Hypothalamus (tissue), 51 donors: ENCODE measurements around the gene UBC.
A peak's percentile ranks its signal among the peaks of the same experiment; 100 is the strongest.

ENCODE experiments used
- DNase-seq, 51 donors: peaks; one replicate each; lab custom pipeline; 2025; lab: John Stamatoyannopoulos, UW

Gene UBC

DNA sequence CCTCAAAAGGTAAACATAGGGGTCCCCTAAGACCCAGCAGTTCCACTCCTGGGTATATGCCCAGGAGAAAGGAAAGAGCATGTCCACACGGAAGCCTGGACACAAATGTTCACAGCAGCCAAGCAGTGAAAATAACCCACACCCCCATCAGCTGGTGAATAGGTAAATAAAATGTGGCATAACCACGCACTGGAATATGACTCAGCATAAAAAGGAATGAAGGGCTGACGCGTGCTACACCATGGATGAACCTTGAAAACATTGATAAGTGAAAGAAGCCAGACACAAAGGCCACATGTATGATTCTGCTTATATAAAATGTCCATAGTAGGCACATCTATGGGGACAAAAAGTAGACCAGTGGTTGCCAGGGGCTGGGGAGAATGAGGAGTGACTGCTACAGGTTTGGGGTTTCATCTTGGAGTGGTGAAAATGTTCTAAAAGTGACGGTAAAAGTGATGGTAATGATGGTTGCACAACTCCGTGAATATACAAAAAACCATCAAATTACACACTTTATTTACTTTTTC lies 47.0 kb downstream of the UBC start:
- DNase-seq: no peak

DNA sequence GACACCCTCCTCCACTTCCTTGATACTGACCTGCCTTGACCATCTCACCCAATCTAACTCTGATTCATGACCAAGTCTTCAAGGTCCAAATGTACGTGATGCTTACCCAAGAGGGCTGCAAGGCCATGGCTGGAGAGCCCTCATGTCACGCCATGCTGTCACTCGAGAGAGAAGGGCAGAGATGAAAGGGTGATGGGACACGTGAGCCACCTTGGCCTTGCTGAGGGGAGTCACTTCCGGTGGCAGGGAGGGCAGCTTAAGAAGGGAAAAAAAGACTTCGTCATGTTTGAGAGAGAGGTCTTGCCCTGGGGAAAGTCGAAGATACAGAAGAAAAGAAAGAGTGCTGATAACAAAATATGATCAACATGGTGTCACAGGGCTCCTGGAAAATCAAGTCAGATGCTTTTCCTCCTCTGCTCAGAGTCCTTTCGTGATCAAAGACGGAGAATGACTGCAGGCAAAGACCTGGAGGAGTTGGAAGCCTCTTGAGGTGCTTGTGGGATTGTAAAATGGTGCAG lies 47.5 kb downstream of the UBC start:
- no peak for DNase-seq

DNA sequence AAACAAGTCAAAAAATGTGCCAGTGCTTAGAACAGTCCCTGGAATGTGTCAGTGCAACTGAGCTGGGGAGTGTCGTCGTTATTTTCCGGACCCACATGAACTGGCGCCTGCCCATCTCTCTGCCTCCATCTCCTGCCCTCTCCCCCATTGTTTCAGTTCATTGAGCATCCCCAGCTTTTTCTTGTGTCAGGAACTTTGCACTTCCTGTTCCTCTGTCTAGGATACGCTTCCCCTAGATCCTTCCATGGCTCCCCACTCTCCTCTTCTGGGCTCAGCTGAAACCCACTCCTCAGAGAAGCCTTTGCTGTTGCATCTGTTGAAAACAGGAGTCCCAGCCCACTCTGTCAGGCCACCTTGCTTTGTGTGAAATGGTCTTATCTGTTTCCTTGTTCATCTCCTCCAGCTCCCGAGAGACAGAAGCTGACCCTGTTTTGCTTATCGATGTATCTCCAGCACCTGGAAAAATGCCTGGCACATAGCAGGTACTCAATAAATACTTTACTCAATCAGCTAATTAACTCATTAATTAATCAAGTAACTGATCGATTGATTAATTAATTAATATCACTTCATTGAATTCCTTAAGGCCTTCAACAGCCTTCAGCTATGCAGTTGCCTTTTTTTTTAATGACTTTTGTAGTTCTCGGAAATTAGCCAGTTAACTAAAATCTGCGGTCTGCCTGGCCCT lies 48.1 kb downstream of the UBC start:
- DNase-seq: no peak

DNA sequence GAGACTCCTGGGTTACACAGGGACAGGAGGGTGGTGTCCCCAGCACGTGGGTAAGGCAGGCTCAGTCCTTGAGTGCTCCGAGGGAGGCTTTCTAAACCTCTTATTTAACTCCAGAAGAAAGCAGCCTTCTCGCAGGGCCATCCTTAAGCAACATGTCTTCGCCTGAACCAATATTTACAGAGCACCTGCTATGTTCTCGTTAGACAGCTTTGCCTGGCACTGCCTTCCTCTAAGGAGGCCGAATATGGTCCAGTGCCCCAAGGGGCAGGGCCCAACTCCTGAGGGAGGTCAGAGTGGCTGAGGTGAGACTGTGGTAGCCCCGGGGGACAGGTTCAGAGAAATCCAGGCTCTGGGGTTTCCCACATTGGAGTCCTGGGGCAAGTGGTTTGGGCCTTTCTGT lies 48.7 kb downstream of the UBC start:
- DNase-seq: no peak

DNA sequence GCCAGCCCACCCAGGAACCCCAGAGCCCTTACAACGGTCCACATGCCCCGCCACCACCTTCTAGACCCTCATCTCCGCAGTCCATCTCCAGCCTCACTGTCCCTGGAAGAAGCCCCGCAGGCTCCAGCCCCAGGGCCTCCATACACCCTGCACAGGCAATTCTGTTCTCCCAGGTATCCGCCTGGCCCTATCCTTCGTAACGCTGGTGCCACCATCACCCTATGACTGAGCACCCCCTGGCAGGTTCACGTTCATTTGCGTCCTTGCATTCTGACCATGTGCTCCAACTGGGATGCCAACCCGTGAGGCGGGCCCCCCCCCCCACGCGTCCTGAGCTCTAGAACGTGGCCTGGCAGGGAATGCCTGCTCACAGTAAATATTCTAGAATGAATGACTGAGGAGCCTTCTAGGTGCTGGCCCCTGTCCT lies 50.1 kb downstream of the UBC start:
- no peak for DNase-seq

DNA sequence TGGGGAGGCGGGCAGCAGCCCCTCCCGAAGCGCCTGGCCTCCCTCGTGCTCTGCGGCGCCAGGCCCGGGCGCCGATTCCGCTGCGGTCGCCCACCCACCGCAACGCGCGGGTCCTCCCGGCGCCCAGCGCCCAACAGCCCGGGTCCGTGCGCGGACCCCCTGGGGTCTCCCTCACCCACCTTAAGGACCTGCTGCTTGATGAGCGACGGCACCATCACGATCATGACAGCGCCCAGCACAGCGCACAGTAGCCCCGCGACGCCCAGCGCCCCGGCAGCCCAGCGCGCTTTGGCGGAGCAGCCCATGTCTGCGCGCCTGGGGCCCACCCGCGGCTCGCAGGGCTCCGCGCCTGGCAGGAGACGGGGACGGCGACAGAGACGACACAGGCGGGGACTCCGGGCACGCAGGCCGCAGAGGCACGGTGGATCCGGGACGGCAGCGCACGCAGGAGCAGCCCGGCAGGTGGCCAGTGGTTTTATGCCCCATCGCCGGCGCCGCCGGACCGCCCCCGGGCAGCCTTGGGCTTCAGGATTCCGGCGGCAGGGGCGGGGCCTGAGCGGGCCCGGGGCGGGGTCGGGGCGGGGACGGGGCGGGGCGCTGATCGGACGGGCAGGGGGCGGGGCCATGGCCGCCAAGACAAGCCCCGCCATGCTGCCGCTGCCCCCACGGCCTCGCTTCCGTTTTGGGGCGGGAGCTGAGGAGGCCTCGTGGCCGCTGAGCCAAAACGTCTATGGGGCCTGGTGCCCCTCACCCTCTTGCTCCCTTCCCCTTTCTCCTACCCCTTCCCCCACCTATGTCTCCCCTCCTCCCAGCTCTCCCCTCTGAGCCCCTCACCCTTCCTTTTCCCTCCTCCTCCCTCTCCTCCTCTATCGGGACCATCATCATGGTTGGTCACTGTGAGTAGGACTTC lies 50.8 kb downstream of the UBC start, which contains the start of gene SCARB1:
Gene SCARB1 (minus strand): TSS at position 449 of the 910 bp plus-strand sequence. CDS start 144 bp downstream, at position 305.
- peak in 50 of 51 donors; percentile 13 to 92 (median 78) for DNase-seq

DNA sequence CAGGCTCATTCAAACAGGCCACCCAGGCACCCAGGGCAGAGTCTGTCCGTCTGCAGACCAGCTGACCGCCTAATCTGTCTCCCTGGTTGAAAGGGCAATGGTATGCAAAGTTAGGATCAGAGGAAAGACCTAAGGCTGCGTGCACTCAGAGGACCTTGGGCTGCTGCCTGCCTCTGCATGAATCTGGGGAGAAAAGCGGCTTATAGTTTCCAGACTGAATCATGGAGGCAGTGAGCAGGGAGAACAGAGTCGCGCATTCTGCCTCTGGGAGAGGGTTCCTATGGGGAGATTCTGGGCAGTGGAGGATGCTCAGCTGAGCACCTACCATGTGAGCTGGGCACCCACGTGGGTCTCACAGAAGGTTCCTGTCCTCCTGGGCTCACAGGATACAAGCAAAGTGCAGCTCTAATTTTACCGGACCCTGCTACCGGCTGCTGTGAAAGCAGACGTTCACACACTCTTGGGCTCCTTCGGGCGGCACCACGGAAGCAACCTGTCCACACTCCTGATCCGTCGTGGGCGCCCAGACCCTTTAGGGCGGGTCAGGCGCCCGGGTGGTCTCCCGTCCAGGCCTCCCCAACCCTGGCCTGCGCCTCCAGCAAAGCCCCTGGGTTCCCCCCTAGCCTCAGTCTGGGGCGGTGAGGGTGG lies 51.6 kb downstream of the UBC start:
- DNase-seq: peak in 36 of 51 donors; percentile 22 to 74 (median 44)

DNA sequence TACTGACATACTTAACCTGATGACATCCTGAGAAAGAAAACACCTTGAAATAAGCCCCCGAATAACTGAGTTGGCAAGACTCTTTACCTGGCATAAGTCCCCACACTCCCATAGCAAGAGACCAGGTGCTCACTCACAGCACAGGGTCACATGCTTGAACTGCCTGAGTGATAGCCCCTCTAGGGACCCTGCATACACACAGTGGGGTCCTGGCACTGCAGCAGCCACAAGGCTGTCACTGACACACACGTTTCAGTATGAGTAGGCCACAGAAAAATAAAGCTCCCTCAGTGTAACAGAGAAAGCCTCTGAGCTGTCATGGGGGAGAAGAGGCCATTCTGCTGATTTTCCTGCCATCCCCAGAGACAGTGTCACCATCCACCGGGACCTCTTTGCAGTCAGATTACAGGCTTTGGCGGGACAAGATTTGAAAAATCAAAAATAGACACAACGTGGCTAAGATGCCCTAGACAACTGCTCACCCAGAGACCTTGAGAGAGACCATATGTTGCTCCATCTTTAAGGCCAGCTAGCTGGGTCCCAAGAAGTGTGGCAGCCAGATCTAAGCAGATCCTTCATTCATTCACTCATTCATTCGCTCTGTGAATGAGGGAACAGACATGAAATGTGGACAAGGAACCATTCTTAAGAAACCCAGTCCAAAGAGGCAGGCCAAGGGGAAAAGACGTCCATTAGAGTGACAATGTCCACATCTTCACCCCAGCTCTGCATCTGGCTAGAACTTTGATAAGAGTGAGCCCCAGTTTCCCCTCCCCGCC lies 52.4 kb downstream of the UBC start:
- peak in 2 of 51 donors; percentile 57 to 59 for DNase-seq
